Upper lobe of left lung (tissue), 6 donors: ENCODE measurements around the gene MLX. TPM values are rescaled to one million over a fixed set of nuclear protein-coding genes. Genes with fewer than 3 reads are reported as not detected.
"Not testable (repeated sequence)": the region's sequence is repeated elsewhere in the genome, so short reads cannot be mapped to it uniquely, and the experiment has no call there.

Experiments used
- ATAC-seq, 2 donors: fragments of 200-7000 bp; cut with Tn5 transposase; one replicate each; pipeline ENCODE4 v1.9.1; 2022; ENCODE audit warnings: mild to moderate bottlenecking in 2 of 2, moderate library complexity in 2 of 2; ENCODE audit not compliant: low FRiP score in 2 of 2
- DNase-seq, 2 donors: peaks; one replicate each; pipeline ENCODE4 v3.0.0-alpha.2; 2019 to 2020
- H3K27ac ChIP-seq, 4 donors: fragments of 200-600 bp; sonication (generic); one replicate each; pipeline ENCODE4 v1.5.1; 2016 to 2019
- H3K27me3 ChIP-seq, 4 donors: fragments of 200-600 bp; sonication (generic); one replicate each; pipeline ENCODE4 v1.5.1; 2017 to 2019
- H3K36me3 ChIP-seq, 4 donors: fragments of 200-600 bp; sonication (generic); one replicate each; pipeline ENCODE4 v1.5.1; 2016 to 2019
- H3K4me1 ChIP-seq, 4 donors: fragments of 200-600 bp; sonication (generic); one replicate each; pipeline ENCODE4 v1.5.1; 2018 to 2019
- H3K4me3 ChIP-seq, 4 donors: fragments of 200-600 bp; sonication (generic); one replicate each; pipeline ENCODE4 v1.5.1; 2017 to 2019; ENCODE audit warnings: mild to moderate bottlenecking in 2 of 4, moderate library complexity in 1 of 4
- H3K9me3 ChIP-seq, 4 donors: fragments of 200-600 bp; sonication (generic); one replicate each; pipeline ENCODE4 v1.5.1; 2018 to 2019
- EP300 ChIP-seq, 4 donors: sonication (generic); formaldehyde crosslinking; IDR thresholded peaks; one replicate each; pipeline ENCODE4 v1.5.1; 2017; ENCODE audit warnings: antibody characterized with exemption in 4 of 4, control low read depth in 2 of 4
- POLR2A ChIP-seq, 4 donors: fragments of 450-650 bp; IDR thresholded peaks; one replicate each; pipeline ENCODE4 v1.5.1; 2016 to 2017; ENCODE audit warnings: antibody characterized with exemption in 4 of 4, mild to moderate bottlenecking in 2 of 4
- POLR2AphosphoS5 ChIP-seq, 2 donors: sonication (generic); formaldehyde crosslinking; IDR thresholded peaks; one replicate each; pipeline ENCODE4 v1.5.1; 2017; ENCODE audit warnings: antibody characterized with exemption in 2 of 2
- WGBS, 2 donors: methylation state at CpG; one replicate each; pipeline ENCODE4 v1.1.5; 2017 to 2018; 5-methylcytosine and 5-hydroxymethylcytosine counted together
- total RNA-seq, 6 donors: library from RNA; depleted of rRNA in 4 of 6; stranded (reverse); fragments of >200 nt in 4 of 6; gene quantifications; one replicate each; pipeline versions ENCODE4 v1.1.0 to v1.2.1, GENCODE V29; 2016 to 2021
- TF ChIP-seq, protein P1 (sequence below), 6 experiments: fragments of 450-650 bp in 4 of 6; fragments of 200-600 bp in 2 of 6; sonication (generic) in 2 of 6; IDR thresholded peaks; one replicate each; pipeline ENCODE4 v1.5.1; 2016 to 2019; ENCODE audit warnings: antibody characterized with exemption in 6 of 6
- donor health status: DM: no; HTN: no; CAD: no; lungs with moderate emphysema.
- donor health status: DM: no; HTN: yes; CAD: no; lungs with severe emphysema.

The MLX gene
- total RNA-seq, 6 donors from 2014 or later, result 61.8 to 104 (median 83.5) TPM

GRCh38 chr17:42538482-42538881, 28.4 kb upstream of the MLX start:
- ATAC-seq (no peak), DNase-seq (no peak)
- no peaks in the 10 kb centered on the region for H3K27me3 ChIP-seq
- no peaks in the 10 kb centered on the region for H3K9me3 ChIP-seq
- H3K27ac ChIP-seq, result no peak overlapping the region
- H3K4me1 ChIP-seq, result peaks cover 14 to 23% (median 18%) of the 10 kb centered on the region in 4 donors
- no peak for TF ChIP-seq POLR2A (IDR thresholded peaks at IDR 0.05)
- TF ChIP-seq EP300 (IDR thresholded peaks at IDR 0.05), result no peak
- TF ChIP-seq POLR2AphosphoS5 (IDR thresholded peaks at IDR 0.05), result no peak
- TF ChIP-seq, protein P1, sequence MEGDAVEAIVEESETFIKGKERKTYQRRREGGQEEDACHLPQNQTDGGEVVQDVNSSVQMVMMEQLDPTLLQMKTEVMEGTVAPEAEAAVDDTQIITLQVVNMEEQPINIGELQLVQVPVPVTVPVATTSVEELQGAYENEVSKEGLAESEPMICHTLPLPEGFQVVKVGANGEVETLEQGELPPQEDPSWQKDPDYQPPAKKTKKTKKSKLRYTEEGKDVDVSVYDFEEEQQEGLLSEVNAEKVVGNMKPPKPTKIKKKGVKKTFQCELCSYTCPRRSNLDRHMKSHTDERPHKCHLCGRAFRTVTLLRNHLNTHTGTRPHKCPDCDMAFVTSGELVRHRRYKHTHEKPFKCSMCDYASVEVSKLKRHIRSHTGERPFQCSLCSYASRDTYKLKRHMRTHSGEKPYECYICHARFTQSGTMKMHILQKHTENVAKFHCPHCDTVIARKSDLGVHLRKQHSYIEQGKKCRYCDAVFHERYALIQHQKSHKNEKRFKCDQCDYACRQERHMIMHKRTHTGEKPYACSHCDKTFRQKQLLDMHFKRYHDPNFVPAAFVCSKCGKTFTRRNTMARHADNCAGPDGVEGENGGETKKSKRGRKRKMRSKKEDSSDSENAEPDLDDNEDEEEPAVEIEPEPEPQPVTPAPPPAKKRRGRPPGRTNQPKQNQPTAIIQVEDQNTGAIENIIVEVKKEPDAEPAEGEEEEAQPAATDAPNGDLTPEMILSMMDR (IDR thresholded peaks at IDR 0.05), result no peak
- no peak overlapping the region for H3K4me3 ChIP-seq
- H3K36me3 ChIP-seq, result peaks cover 4 to 46% (median 35%) of the 10 kb centered on the region in 4 donors
- 92 to 95% methylated on average over 12 to 14 of the region's 14 CpGs for WGBS, 2 donors

DNA sequence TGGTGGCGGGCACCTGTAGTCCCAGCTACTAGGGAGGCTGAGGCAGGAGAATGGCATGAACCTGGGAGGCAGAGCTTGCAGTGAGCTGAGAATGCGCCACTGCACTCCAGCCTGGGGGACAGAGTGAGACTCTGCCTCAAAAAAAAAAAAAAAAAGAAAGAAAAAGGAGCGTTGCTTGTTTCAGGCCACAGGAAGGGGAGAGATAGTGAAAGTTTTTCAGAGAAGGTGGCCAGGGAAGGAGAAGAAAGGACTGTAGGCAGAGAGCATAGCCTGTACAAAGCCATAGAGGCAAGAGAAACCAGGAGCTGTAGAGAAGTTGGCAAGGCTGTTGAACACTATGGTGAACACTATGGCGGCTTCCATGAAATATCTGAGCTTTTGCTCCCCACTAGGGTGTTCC, 26.3 kb upstream of the MLX start:
- H3K4me3 ChIP-seq, H3K9me3 ChIP-seq, H3K27ac ChIP-seq, ATAC-seq, DNase-seq, H3K27me3 ChIP-seq: not testable (repeated sequence)
- H3K36me3 ChIP-seq, result peaks cover 7 to 61% (median 43%) of the 10 kb centered on the region in 4 donors
- 86 to 92% methylated on average over 4 of the region's 4 CpGs for WGBS, 2 donors
- peaks cover 10 to 18% (median 14%) of the 10 kb centered on the region in 4 donors for H3K4me1 ChIP-seq

DNA sequence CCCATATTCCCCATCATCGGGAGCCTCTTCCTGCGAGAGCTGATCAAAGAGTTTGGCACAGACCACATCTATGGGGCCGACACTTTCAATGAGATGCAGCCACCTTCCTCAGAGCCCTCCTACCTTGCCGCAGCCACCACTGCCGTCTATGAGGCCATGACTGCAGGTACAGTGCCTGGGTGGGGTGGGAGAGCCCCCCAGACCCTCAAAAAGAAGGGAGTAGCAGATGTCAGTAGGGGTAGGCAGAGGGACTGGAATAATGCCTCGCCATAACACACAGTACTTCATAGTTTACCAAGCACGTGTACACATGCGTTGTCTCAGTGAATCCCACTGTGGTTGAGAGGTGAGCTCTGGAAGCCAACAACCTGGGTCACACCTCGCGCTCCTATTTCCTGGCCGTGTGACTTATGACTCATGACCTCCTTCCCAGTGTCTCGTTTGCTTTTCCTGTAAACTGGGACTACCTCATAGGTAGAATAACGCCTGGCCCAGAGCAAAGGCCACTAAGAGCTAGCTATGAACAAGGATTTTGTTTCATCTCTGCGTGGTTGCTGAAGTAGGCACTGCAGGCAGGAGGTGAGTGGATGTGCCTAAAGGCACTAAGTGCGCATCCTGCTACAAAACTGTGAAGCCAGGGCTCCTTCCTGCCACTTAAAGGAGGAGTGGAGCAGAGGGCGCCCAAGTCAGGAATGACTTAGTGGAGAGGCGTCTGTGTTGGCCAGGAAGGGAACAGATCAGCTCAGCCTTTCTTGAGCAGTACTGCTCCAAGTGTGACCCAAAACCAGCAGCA, 25.7 kb upstream of the MLX start:
- H3K27ac ChIP-seq, result no peak overlapping the region
- no peaks in the 10 kb centered on the region for H3K27me3 ChIP-seq
- no peaks in the 10 kb centered on the region for H3K9me3 ChIP-seq
- H3K4me3 ChIP-seq, result no peak overlapping the region
- TF ChIP-seq EP300 (IDR thresholded peaks at IDR 0.05) (no peak), POLR2AphosphoS5 (IDR thresholded peaks at IDR 0.05) (no peak), POLR2A (IDR thresholded peaks at IDR 0.05) (no peak)
- TF ChIP-seq, protein P1 (IDR thresholded peaks at IDR 0.05), result no peak
- ATAC-seq (no peak), DNase-seq (no peak)
- 83 to 85% methylated on average over 14 to 17 of the region's 17 CpGs for WGBS, 2 donors
- peaks cover 7 to 61% (median 43%) of the 10 kb centered on the region in 4 donors for H3K36me3 ChIP-seq
- peaks cover 9 to 16% (median 10%) of the 10 kb centered on the region in 4 donors for H3K4me1 ChIP-seq

DNA sequence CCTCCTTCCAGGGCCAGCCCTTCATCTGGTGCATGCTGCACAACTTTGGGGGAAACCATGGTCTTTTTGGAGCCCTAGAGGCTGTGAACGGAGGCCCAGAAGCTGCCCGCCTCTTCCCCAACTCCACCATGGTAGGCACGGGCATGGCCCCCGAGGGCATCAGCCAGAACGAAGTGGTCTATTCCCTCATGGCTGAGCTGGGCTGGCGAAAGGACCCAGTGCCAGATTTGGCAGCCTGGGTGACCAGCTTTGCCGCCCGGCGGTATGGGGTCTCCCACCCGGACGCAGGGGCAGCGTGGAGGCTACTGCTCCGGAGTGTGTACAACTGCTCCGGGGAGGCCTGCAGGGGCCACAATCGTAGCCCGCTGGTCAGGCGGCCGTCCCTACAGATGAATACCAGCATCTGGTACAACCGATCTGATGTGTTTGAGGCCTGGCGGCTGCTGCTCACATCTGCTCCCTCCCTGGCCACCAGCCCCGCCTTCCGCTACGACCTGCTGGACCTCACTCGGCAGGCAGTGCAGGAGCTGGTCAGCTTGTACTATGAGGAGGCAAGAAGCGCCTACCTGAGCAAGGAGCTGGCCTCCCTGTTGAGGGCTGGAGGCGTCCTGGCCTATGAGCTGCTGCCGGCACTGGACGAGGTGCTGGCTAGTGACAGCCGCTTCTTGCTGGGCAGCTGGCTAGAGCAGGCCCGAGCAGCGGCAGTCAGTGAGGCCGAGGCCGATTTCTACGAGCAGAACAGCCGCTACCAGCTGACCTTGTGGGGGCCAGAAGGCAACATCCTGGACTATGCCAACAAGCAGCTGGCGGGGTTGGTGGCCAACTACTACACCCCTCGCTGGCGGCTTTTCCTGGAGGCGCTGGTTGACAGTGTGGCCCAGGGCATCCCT, 23.5 kb upstream of the MLX start:
- peaks cover 7 to 63% (median 42%) of the 10 kb centered on the region in 4 donors for H3K36me3 ChIP-seq
- ATAC-seq, result no peak

More for the DNA sequence above, 23.5 kb upstream of the MLX start:
- Histone ChIP-seq H3K27ac (no peak overlapping the region), H3K9me3 (no peaks in the 10 kb centered on the region), H3K27me3 (no peaks in the 10 kb centered on the region), H3K4me3 (no peak overlapping the region), H3K4me1 (peaks cover 0 to 9% (median 4%) of the 10 kb centered on the region in 4 donors)
- TF ChIP-seq, protein P1 (IDR thresholded peaks at IDR 0.05), result no peak
- TF ChIP-seq POLR2AphosphoS5 (IDR thresholded peaks at IDR 0.05) (no peak), EP300 (IDR thresholded peaks at IDR 0.05) (no peak), POLR2A (IDR thresholded peaks at IDR 0.05) (no peak)
- no peak for DNase-seq
- 88% methylated on average over 25 of the region's 39 CpGs; no CpG with 5 or more reads in 1 of the 2 donors for WGBS, 2 donors
